ENCODE measurements around the gene DRC1. TPM values are rescaled to one million over a fixed set of nuclear protein-coding genes. Genes with fewer than 3 reads are reported as not detected.

DRC1 gene
- total RNA-seq, 1 experiment from 2014 or later: not detected

- Histone ChIP-seq H4K5ac (ENCODE audit: insufficient read length, low read depth, low read length) (no peak overlapping the region), H3K23me2 (ENCODE audit: insufficient read length, low read depth, low read length, poor library complexity, severe bottlenecking) (no peaks in the 10 kb centered on the region), H2AK5ac (ENCODE audit: insufficient read length, low read length) (no peak overlapping the region), H3K23ac (ENCODE audit: insufficient read length, low read depth, low read length) (no peak overlapping the region), H3K4ac (ENCODE audit: low read depth, low read length) (no peak overlapping the region), H3K56ac (ENCODE audit: insufficient read length, low read depth, low read length) (no peak overlapping the region), H3K27me3 (ENCODE audit: insufficient read depth, low read length) (no peaks in the 10 kb centered on the region), H3K14ac (ENCODE audit: insufficient read depth, low read length) (no peak overlapping the region), H3K4me1 (ENCODE audit: insufficient read depth, low read length) (no peaks in the 10 kb centered on the region), H3K79me2 (ENCODE audit: insufficient read depth, low read length) (no peaks in the 10 kb centered on the region), H2BK15ac (ENCODE audit: low read depth, low read length) (no peak overlapping the region), H3K9ac (ENCODE audit: extremely low read depth, insufficient read length, low read length) (no peak overlapping the region), H2BK12ac (ENCODE audit: insufficient read length, low read depth, low read length) (no peak overlapping the region), H2BK20ac (ENCODE audit: low read depth, low read length, poor library complexity, severe bottlenecking) (no peak overlapping the region), H3T11ph (ENCODE audit: low read length) (no peak overlapping the region), H3K4me2 (ENCODE audit: insufficient read depth, insufficient read length, low read length) (no peak overlapping the region), H2BK120ac (ENCODE audit: low read depth, low read length, poor library complexity, severe bottlenecking) (no peak overlapping the region), H3K9me3 (ENCODE audit: control insufficient read depth, low read depth, low read length) (no peaks in the 10 kb centered on the region), H3K18ac (ENCODE audit: insufficient read length, low read depth, low read length) (no peak overlapping the region), H3K27ac (ENCODE audit: insufficient read length, low read depth, low read length) (no peak overlapping the region), H4K8ac (replicated peaks; ENCODE audit: insufficient read length, low read depth, low read length) (no peak overlapping the region), H4K20me1 (ENCODE audit: control insufficient read depth, insufficient read depth, insufficient read length) (no peaks in the 10 kb centered on the region), H3K79me1 (ENCODE audit: insufficient read depth, low read depth, low read length, poor library complexity, severe bottlenecking) (no peaks in the 10 kb centered on the region), H2BK5ac (ENCODE audit: insufficient read length, low read length) (no peak overlapping the region), H4K91ac (ENCODE audit: insufficient read length, low read depth, low read length) (no peak overlapping the region), H2AFZ (ENCODE audit: low read length) (no peak overlapping the region)
- H3K9me3 Mint-ChIP-seq: no peaks in the 10 kb centered on the region
- peaks cover 0 to 32% (median 21%) of the 10 kb centered on the region in 3 experiments; a peak in 6 of 7 replicates for H3K36me3 Mint-ChIP-seq (ENCODE audit: insufficient read depth in 1 of 3, low read depth in 3 of 3)
- no peak overlapping the region for H3K4me3 Mint-ChIP-seq
- no peak for DNase-seq
- TF ChIP-seq CTCF (conservative IDR thresholded peaks at IDR 0.05): no peak
- no peaks in the 10 kb centered on the region for H3K4me1 Mint-ChIP-seq
- no peak overlapping the region for H3K27ac Mint-ChIP-seq
- no peaks in the 10 kb centered on the region for H3K27me3 Mint-ChIP-seq (ENCODE audit: low read depth)
Observed at GRCh38 chr2:26384597-26384996, 17.1 kb upstream of the DRC1 start.
